ENCODE measurements around the gene CSF1. TPM values are rescaled to one million over a fixed set of nuclear protein-coding genes. Genes with fewer than 3 reads are reported as not detected.

The CSF1 gene
- polyA plus RNA-seq, 2 of the 4 experiments (the other 2 are of a cell fraction) = 35.1 to 36.3 TPM

DNA sequence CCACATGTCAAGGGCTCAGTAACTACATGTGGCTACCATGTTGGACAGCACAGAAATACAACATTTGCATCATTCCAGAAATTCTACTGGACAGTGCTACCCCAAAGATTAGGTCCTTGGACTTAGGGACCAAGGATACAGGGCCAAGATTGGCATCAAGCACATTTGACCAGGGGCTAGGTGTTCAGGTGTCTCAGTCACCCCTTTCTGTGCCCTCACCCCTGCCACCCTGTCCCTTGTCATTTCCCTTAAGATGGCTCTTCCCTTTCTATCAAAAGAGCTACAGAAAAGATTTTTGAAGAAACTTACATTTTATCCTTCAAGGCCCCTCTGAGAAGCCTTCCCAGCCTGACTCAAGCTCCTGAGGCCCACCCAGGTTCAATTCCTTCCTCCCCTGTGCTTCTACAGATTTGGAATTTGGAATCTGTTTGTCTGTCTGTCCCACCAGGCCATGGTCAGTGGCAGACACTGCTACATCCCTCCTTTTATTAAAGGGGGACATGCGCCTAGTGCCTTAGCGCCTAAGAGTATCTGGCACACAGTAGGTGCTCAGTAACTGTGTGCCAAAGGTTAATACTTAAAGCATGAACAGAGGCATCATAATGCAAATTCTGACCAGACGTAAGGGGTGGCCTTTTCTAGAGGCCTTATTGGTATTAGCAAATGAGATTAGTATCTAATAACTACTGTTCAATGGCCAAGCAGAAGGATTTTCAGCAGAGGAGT lies 21.4 kb downstream of the CSF1 start:
- Histone ChIP-seq H3K9me3 (peaks cover 13% of the 10 kb centered on the region; the same call in 2 of the 3 replicates), H3K27ac (peak overlapping the region; percentile 79 to 88), H3K4me2 (no peak overlapping the region), H3K4me3 (no peak overlapping the region), H3K4me1 (peaks cover 73% of the 10 kb centered on the region)
- no peak for TF ChIP-seq JUN (IDR thresholded peaks at IDR 0.05)
- no peak for TF ChIP-seq HDAC2 (IDR thresholded peaks at IDR 0.05)
- TF ChIP-seq, protein P1, sequence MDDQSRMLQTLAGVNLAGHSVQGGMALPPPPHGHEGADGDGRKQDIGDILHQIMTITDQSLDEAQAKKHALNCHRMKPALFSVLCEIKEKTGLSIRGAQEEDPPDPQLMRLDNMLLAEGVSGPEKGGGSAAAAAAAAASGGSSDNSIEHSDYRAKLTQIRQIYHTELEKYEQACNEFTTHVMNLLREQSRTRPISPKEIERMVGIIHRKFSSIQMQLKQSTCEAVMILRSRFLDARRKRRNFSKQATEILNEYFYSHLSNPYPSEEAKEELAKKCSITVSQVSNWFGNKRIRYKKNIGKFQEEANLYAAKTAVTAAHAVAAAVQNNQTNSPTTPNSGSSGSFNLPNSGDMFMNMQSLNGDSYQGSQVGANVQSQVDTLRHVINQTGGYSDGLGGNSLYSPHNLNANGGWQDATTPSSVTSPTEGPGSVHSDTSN (IDR thresholded peaks at IDR 0.05) = 0 out of 2 replicates have a peak, but pooled peaks have one; percentile 11
- ChIA-PET POLR2A (interaction anchor here (1.1 kb wide), 1 partner anchor 53 kb away, joined by 3 read pairs; the partner anchor contains the start of gene AHCYL1), CTCF (interaction anchor here (2.4 to 2.8 kb wide), 3 partner anchors 49 to 156 kb away, joined by 9 to 16 read pairs (median 14); partner anchors contain the start of gene AHCYL1)
- ATAC-seq (no peak), FAIRE-seq (no peak), DNase-seq (ENCODE audit: low read depth in 1 of 2, low spot score in 1 of 2) (no peak)
- 94% methylated on average over 3 of the region's 3 CpGs for WGBS (ENCODE audit: missing lambda C conversion rate)

GRCh38 chr1:109932679-109933078 lies 22.0 kb downstream of the CSF1 start:
- no peak for TF ChIP-seq KDM5A (IDR thresholded peaks at IDR 0.05)
- no peak for TF ChIP-seq USF2 (IDR thresholded peaks at IDR 0.05)
- no peak for TF ChIP-seq ZC3H11A (IDR thresholded peaks at IDR 0.05)
- TF ChIP-seq CBX8 (IDR thresholded peaks at IDR 0.05) = no peak
- no peak for TF ChIP-seq HDAC2 (IDR thresholded peaks at IDR 0.05)
- peaks cover 15% of the 10 kb centered on the region; the same call in 2 of the 3 replicates for H3K9me3 ChIP-seq
- H3K4me1 ChIP-seq = peaks cover 67% of the 10 kb centered on the region
- no peak overlapping the region for H3K4me3 ChIP-seq
- ATAC-seq (no peak), FAIRE-seq (no peak), DNase-seq (ENCODE audit: low read depth in 1 of 2, low spot score in 1 of 2) (no peak)
- ChIA-PET POLR2A (interaction anchor here (1.1 kb wide), 1 partner anchor 52 kb away, joined by 3 read pairs; the partner anchor contains the start of gene AHCYL1), CTCF (interaction anchor here (0.8 to 2.4 kb wide), 2 partner anchors 52 to 156 kb away, joined by 3 to 9 read pairs; partner anchors contain the start of gene AHCYL1)
- 93% methylated on average over 5 of the region's 5 CpGs for WGBS (ENCODE audit: missing lambda C conversion rate)
- no peak overlapping the region for H3K4me2 ChIP-seq
- H3K27ac ChIP-seq = peak overlapping the region; percentile 36 to 88; a peak in 4 of 6 replicates

GRCh38 chr1:109933856-109934711 lies 23.4 kb downstream of the CSF1 start:
- no peak for DNase-seq (ENCODE audit: low read depth in 1 of 2, low spot score in 1 of 2)
- peak; percentile 23 to 64; a peak in 3 of 6 replicates for ATAC-seq
- ChIA-PET CTCF (interaction anchor here (1.2 kb wide), 1 partner anchor 47 kb away, joined by 4 read pairs; no protein-coding TSS in a partner anchor), POLR2A (interaction anchor here (0.7 kb wide), 1 partner anchor 24 kb away, joined by 3 read pairs; no protein-coding TSS in a partner anchor)
- TF ChIP-seq CHD4 (IDR thresholded peaks at IDR 0.05; ENCODE audit: borderline replicate concordance) (no peak), TFCP2L1 (CRISPR knock-in tag; IDR thresholded peaks at IDR 0.05) (no peak), CTCF (IDR thresholded peaks at IDR 0.05) (no peak), CEBPB (IDR thresholded peaks at IDR 0.05) (no peak), REST (IDR thresholded peaks at IDR 0.05) (no peak), MAFK (IDR thresholded peaks at IDR 0.05; ENCODE audit: partially characterized antibody) (peak; percentile 18)
- TF ChIP-seq, protein P2, sequence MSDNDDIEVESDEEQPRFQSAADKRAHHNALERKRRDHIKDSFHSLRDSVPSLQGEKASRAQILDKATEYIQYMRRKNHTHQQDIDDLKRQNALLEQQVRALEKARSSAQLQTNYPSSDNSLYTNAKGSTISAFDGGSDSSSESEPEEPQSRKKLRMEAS (IDR thresholded peaks at IDR 0.05) = peak; percentile 28; the same call in 1 of the 2 replicates
- WGBS (ENCODE audit: missing lambda C conversion rate) = 62% methylated on average over 10 of the region's 10 CpGs
- peak overlapping the region; percentile 36 for H3K4me2 ChIP-seq
- no peak for FAIRE-seq
- H3K9me3 ChIP-seq = peaks cover 18% of the 10 kb centered on the region; the same call in 2 of the 3 replicates
- H3K4me1 ChIP-seq = peaks cover 53% of the 10 kb centered on the region
- peak overlapping the region; percentile 69 to 88 for H3K27ac ChIP-seq
- H3K4me3 ChIP-seq = no peak overlapping the region

Data from A549 (cell line).